Measurements from ENCODE around the gene MX2.

Gene MX2

DNA sequence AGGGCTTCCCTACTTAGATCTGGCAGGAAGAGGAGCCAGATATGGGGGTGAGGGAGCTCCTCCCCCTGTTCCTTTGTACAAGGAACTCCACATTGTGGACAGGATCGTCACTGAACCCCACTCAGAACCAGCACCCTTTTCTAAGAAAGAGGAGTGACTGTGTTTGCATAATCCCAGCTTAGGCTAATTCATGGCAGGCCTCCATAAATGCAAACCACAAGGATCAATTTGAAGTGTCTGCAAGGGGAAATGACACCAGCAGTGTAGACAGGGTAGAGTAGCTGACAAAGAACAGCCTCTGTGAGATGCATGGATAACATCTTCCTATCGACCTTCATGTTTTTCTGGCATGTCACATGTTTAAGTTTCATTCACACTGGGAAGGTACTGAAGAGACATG, 75.9 kb downstream of the MX2 start:
- no peak overlapping the region for H3K27ac ChIP-seq (ENCODE audit: low read length)
- no peaks in the 10 kb centered on the region for H3K4me1 ChIP-seq (ENCODE audit: control insufficient read depth, insufficient read depth, low read length)
- H3K4me3 ChIP-seq (ENCODE audit: low read length), result no peak overlapping the region
- H3K9me3 ChIP-seq (ENCODE audit: control insufficient read depth, insufficient read depth, low read length), result no peaks in the 10 kb centered on the region
- no CpG with 5 or more reads among the region's 2 CpGs for WGBS (ENCODE audit: insufficient coverage, insufficient read length)
- no peak for DNase-seq (ENCODE audit: low read depth, low spot score)
- no peaks in the 10 kb centered on the region for H3K27me3 ChIP-seq (ENCODE audit: control insufficient read depth, insufficient read depth, low read length)
- H3K36me3 ChIP-seq (ENCODE audit: control insufficient read depth, insufficient read depth, low read length), result no peaks in the 10 kb centered on the region

- no peaks in the 10 kb centered on the region for H3K36me3 ChIP-seq (ENCODE audit: control insufficient read depth, insufficient read depth, low read length)
These were observed 76.7 kb downstream of the MX2 start for GRCh38 chr21:41438425-41439113.

GRCh38 chr21:41439248-41439647, 77.4 kb downstream of the MX2 start:
- no CpG with 5 or more reads among the region's 4 CpGs for WGBS (ENCODE audit: insufficient coverage, insufficient read length)
- Histone ChIP-seq H3K9me3 (ENCODE audit: control insufficient read depth, insufficient read depth, low read length) (no peaks in the 10 kb centered on the region), H3K36me3 (ENCODE audit: control insufficient read depth, insufficient read depth, low read length) (no peaks in the 10 kb centered on the region), H3K4me1 (ENCODE audit: control insufficient read depth, insufficient read depth, low read length) (no peaks in the 10 kb centered on the region), H3K4me3 (ENCODE audit: low read length) (no peak overlapping the region), H3K27ac (ENCODE audit: low read length) (no peak overlapping the region), H3K27me3 (ENCODE audit: control insufficient read depth, insufficient read depth, low read length) (no peaks in the 10 kb centered on the region)
- no peak for DNase-seq (ENCODE audit: low read depth, low spot score)

More at GRCh38 chr21:41438425-41439113, 76.7 kb downstream of the MX2 start:
- H3K4me3 ChIP-seq (ENCODE audit: low read length), result no peak overlapping the region
- no peaks in the 10 kb centered on the region for H3K4me1 ChIP-seq (ENCODE audit: control insufficient read depth, insufficient read depth, low read length)
- H3K27me3 ChIP-seq (ENCODE audit: control insufficient read depth, insufficient read depth, low read length), result no peaks in the 10 kb centered on the region
- no peak for DNase-seq (ENCODE audit: low read depth, low spot score)
- WGBS (ENCODE audit: insufficient coverage, insufficient read length), result no CpG with 5 or more reads among the region's 13 CpGs
- H3K27ac ChIP-seq (ENCODE audit: low read length), result no peak overlapping the region
- no peaks in the 10 kb centered on the region for H3K9me3 ChIP-seq (ENCODE audit: control insufficient read depth, insufficient read depth, low read length)

DNA sequence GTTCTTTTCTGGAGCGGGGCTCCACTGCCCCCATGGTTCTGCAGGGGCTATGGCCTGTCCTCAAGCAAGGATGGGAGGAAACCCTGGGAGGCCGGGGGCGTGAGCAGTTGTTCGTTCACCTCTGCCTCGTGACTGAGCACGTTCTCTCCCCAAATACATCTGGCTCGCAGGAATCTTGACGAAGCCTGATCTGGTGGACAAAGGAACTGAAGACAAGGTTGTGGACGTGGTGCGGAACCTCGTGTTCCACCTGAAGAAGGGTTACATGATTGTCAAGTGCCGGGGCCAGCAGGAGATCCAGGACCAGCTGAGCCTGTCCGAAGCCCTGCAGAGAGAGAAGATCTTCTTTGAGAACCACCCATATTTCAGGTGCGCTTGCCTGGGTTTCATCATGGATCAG, 79.7 kb downstream of the MX2 start:
- no peaks in the 10 kb centered on the region for H3K36me3 ChIP-seq (ENCODE audit: control insufficient read depth, insufficient read depth, low read length)
- DNase-seq (ENCODE audit: low read depth, low spot score), result no peak
- no peak overlapping the region for H3K4me3 ChIP-seq (ENCODE audit: low read length)
- no CpG with 5 or more reads among the region's 14 CpGs for WGBS (ENCODE audit: insufficient coverage, insufficient read length)
- no peaks in the 10 kb centered on the region for H3K9me3 ChIP-seq (ENCODE audit: control insufficient read depth, insufficient read depth, low read length)
- no peaks in the 10 kb centered on the region for H3K27me3 ChIP-seq (ENCODE audit: control insufficient read depth, insufficient read depth, low read length)
- H3K27ac ChIP-seq (ENCODE audit: low read length), result no peak overlapping the region
- H3K4me1 ChIP-seq (ENCODE audit: control insufficient read depth, insufficient read depth, low read length), result no peaks in the 10 kb centered on the region

DNA sequence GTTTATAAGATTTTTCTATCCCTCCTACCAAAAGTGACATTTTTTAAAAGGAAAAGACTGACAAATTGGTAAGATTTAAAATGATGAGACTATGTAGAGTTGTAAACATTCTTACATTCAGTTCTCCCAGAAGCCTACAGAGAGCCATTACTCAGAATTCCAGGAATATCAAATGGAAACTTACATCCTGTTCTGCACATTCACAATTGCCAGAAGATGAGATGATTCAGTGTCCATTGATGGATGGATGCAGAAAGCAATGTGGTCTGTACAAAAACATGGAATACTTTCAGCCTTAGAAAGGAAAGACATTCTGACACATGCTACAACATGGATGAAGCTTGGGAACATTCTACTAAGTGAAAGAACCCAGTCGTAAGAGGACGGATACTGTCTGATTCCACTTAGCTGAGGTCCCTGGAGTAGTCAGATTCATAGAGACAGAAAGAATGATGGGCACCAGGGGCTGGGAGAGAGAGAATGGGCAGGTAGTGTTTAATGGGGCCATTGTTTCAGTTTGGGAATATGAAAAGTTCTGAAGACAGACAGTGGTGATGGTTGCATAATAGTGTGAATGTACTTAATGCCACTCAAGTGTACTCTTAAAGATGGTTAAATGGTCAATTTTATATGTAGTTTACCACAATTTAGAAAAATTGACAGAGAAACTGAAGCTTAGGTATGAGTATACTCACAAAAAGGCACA, 80.8 kb downstream of the MX2 start:
- Histone ChIP-seq H3K27me3 (ENCODE audit: control insufficient read depth, insufficient read depth, low read length) (no peaks in the 10 kb centered on the region), H3K9me3 (ENCODE audit: control insufficient read depth, insufficient read depth, low read length) (no peaks in the 10 kb centered on the region), H3K4me1 (ENCODE audit: control insufficient read depth, insufficient read depth, low read length) (no peaks in the 10 kb centered on the region), H3K4me3 (ENCODE audit: low read length) (no peak overlapping the region), H3K36me3 (ENCODE audit: control insufficient read depth, insufficient read depth, low read length) (no peaks in the 10 kb centered on the region), H3K27ac (ENCODE audit: low read length) (no peak overlapping the region)
- no peak for DNase-seq (ENCODE audit: low read depth, low spot score)
- WGBS (ENCODE audit: insufficient coverage, insufficient read length), result no CpG with 5 or more reads among the region's 2 CpGs

GRCh38 chr21:41443562-41443961, 81.7 kb downstream of the MX2 start:
- no peaks in the 10 kb centered on the region for H3K36me3 ChIP-seq (ENCODE audit: control insufficient read depth, insufficient read depth, low read length)
- no peaks in the 10 kb centered on the region for H3K9me3 ChIP-seq (ENCODE audit: control insufficient read depth, insufficient read depth, low read length)
- H3K4me3 ChIP-seq (ENCODE audit: low read length), result no peak overlapping the region
- no peak overlapping the region for H3K27ac ChIP-seq (ENCODE audit: low read length)
- DNase-seq (ENCODE audit: low read depth, low spot score), result no peak
- whole genome bisulfite sequencing (ENCODE audit: insufficient coverage, insufficient read length), result no CpG with 5 or more reads among the region's 7 CpGs
- H3K27me3 ChIP-seq (ENCODE audit: control insufficient read depth, insufficient read depth, low read length), result no peaks in the 10 kb centered on the region
- H3K4me1 ChIP-seq (ENCODE audit: control insufficient read depth, insufficient read depth, low read length), result no peaks in the 10 kb centered on the region

DNA sequence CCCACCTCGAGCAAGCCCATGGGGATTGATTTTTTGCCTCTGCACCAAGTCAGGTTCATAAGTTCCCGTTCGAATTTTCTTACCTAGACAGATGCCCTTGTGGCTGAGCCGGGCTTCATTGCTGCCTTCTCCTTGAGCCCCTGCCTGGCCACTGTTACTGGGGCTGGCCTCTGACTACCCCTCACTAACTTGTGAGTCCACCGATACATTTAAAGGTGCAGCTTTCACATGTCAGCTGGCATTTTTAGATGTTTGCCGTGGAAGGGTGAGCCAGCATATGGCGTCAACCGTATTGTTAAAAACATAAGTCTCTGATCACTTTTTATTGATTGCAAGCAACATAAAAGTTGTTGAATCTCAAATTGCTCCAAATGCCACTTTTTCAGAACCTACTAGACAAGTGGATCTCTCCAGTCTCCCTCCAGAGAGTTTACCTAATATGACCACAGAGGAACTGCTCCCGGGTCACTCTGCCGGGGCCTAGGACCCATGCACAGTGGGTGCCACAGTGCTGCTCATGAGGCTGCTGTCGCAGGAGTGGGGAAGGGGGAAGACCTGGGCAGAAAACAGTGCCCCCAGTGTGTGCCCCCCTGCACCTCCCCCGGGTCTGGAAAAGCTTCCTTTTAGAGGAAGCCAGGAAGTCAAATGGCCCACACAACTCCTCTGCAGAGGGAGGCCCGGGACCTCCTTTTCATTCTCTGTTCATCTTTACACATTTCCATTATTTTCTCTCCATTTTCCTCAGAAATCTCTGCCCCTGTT, 83.1 kb downstream of the MX2 start:
- WGBS (ENCODE audit: insufficient coverage, insufficient read length), result no CpG with 5 or more reads among the region's 13 CpGs
- H3K4me3 ChIP-seq (ENCODE audit: low read length), result no peak overlapping the region

GRCh38 chr21:41445465-41445862, 83.6 kb downstream of the MX2 start:
- Histone ChIP-seq H3K4me3 (ENCODE audit: low read length) (no peak overlapping the region), H3K9me3 (ENCODE audit: control insufficient read depth, insufficient read depth, low read length) (no peaks in the 10 kb centered on the region), H3K4me1 (ENCODE audit: control insufficient read depth, insufficient read depth, low read length) (no peaks in the 10 kb centered on the region), H3K27me3 (ENCODE audit: control insufficient read depth, insufficient read depth, low read length) (no peaks in the 10 kb centered on the region), H3K36me3 (ENCODE audit: control insufficient read depth, insufficient read depth, low read length) (no peaks in the 10 kb centered on the region), H3K27ac (ENCODE audit: low read length) (no peak overlapping the region)
- WGBS (ENCODE audit: insufficient coverage, insufficient read length), result no CpG with 5 or more reads among the region's 7 CpGs
- DNase-seq (ENCODE audit: low read depth, low spot score), result no peak

More for the DNA sequence above, 83.1 kb downstream of the MX2 start:
- Histone ChIP-seq H3K27ac (ENCODE audit: low read length) (no peak overlapping the region), H3K36me3 (ENCODE audit: control insufficient read depth, insufficient read depth, low read length) (no peaks in the 10 kb centered on the region), H3K4me1 (ENCODE audit: control insufficient read depth, insufficient read depth, low read length) (no peaks in the 10 kb centered on the region), H3K9me3 (ENCODE audit: control insufficient read depth, insufficient read depth, low read length) (no peaks in the 10 kb centered on the region), H3K27me3 (ENCODE audit: control insufficient read depth, insufficient read depth, low read length) (no peaks in the 10 kb centered on the region)
- DNase-seq (ENCODE audit: low read depth, low spot score), result no peak

GRCh38 chr21:41446586-41446985, 84.8 kb downstream of the MX2 start:
- Histone ChIP-seq H3K4me1 (ENCODE audit: control insufficient read depth, insufficient read depth, low read length) (no peaks in the 10 kb centered on the region), H3K27me3 (ENCODE audit: control insufficient read depth, insufficient read depth, low read length) (no peaks in the 10 kb centered on the region), H3K27ac (ENCODE audit: low read length) (no peak overlapping the region), H3K36me3 (ENCODE audit: control insufficient read depth, insufficient read depth, low read length) (no peaks in the 10 kb centered on the region), H3K9me3 (ENCODE audit: control insufficient read depth, insufficient read depth, low read length) (no peaks in the 10 kb centered on the region), H3K4me3 (ENCODE audit: low read length) (no peak overlapping the region)
- no CpG with 5 or more reads among the region's 4 CpGs for WGBS (ENCODE audit: insufficient coverage, insufficient read length)
- no peak for DNase-seq (ENCODE audit: low read depth, low spot score)

- no peaks in the 10 kb centered on the region for H3K27me3 ChIP-seq (ENCODE audit: control insufficient read depth, insufficient read depth, low read length)
- DNase-seq (ENCODE audit: low read depth, low spot score), result no peak
- H3K4me3 ChIP-seq (ENCODE audit: low read length), result no peak overlapping the region
- H3K27ac ChIP-seq (ENCODE audit: low read length), result no peak overlapping the region
- no CpG with 5 or more reads among the region's 3 CpGs for WGBS (ENCODE audit: insufficient coverage, insufficient read length)
- no peaks in the 10 kb centered on the region for H3K36me3 ChIP-seq (ENCODE audit: control insufficient read depth, insufficient read depth, low read length)
- H3K4me1 ChIP-seq (ENCODE audit: control insufficient read depth, insufficient read depth, low read length), result no peaks in the 10 kb centered on the region
- H3K9me3 ChIP-seq (ENCODE audit: control insufficient read depth, insufficient read depth, low read length), result no peaks in the 10 kb centered on the region
These were observed 85.5 kb downstream of the MX2 start for GRCh38 chr21:41447356-41447755.
